Ishikawa (cell line): ENCODE data around the gene MS4A5.

Experiments used
- CREB1 ChIP-seq: IDR thresholded peaks from 2 replicates; pipeline ENCODE4 v1.6.1; 2012; ENCODE audit warnings: low read depth
- EP300 ChIP-seq: IDR thresholded peaks from 2 replicates; pipeline ENCODE4 v1.6.1; 2012; ENCODE audit warnings: borderline replicate concordance
- TCF12 ChIP-seq: IDR thresholded peaks from 2 replicates; pipeline ENCODE4 v1.6.1; 2012; ENCODE audit warnings: low read depth
- TEAD4 ChIP-seq: IDR thresholded peaks from 2 replicates; pipeline ENCODE4 v1.6.1; 2012
- YY1 ChIP-seq: IDR thresholded peaks from 2 replicates; pipeline ENCODE4 v1.6.1; 2012; ENCODE audit warnings: low read depth

DNA sequence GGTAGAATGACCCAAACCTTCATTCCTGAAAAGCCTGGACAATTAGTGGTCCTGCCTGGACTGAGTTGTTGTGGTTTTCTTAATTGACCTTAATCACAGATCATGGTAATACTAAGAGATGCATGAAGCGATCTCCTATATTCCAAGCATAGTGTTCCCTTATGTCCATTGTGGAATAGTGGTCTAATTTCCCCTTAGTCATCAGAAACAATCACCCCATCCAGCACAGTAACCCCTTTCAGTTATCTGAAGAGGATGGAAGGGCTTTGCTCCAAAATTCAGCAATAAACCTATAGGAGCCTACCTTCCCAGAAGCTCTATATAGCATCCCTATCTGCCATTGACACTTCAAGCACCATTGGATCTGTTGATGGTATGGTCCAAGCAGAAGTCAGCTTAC is 6.8 kb upstream of the MS4A5 start:
- TF ChIP-seq TCF12 (no peak), YY1 (no peak), CREB1 (no peak), EP300 (no peak), TEAD4 (no peak)
